GM12878 (cell line): ENCODE measurements around the gene NUP210L. TPM values are rescaled to one million over a fixed set of nuclear protein-coding genes. Genes with fewer than 3 reads are reported as not detected.
A peak's percentile ranks its signal among the peaks of the same experiment; 100 is the strongest.

Experiments
- ATF7 ChIP-seq: fragments of 450-650 bp; IDR thresholded peaks from 2 replicates; pipeline ENCODE4 v1.6.1; 2016; ENCODE audit warnings: low read depth, mild to moderate bottlenecking
- BHLHE40 ChIP-seq, 2 experiments: fragments of 450-650 bp in 1 of 2; IDR thresholded peaks; 2 replicates each; pipeline ENCODE4 v1.6.1; 2011 to 2017; ENCODE audit warnings: low read depth in 2 of 2, borderline replicate concordance in 1 of 2, improper control_type of control experiment in 1 of 2, low read length in 1 of 2, mild to moderate bottlenecking in 1 of 2
- BRCA1 ChIP-seq: IDR thresholded peaks from 2 replicates; pipeline ENCODE4 v1.6.1; 2011; ENCODE audit warnings: low read depth, low read length, improper control_type of control experiment
- EED ChIP-seq: sonication (generic); IDR thresholded peaks from 2 replicates; pipeline ENCODE4 v1.6.1; 2016; ENCODE audit warnings: antibody characterized with exemption, low read depth
- ETV6 ChIP-seq, 2 experiments: fragments of 450-650 bp in 1 of 2; IDR thresholded peaks in 1 of 2; conservative IDR thresholded peaks in 1 of 2; 2 replicates each; pipeline ENCODE4 v1.6.1; 2014; ENCODE audit warnings: antibody characterized with exemption in 1 of 2, borderline replicate concordance in 1 of 2, low read depth in 1 of 2, mild to moderate bottlenecking in 1 of 2, moderate library complexity in 1 of 2
- FOS ChIP-seq: IDR thresholded peaks from 3 replicates; pipeline ENCODE4 v1.6.1; 2011; ENCODE audit warnings: borderline replicate concordance; ENCODE audit not compliant: insufficient read length; ENCODE audit errors: extremely low read depth
- FOXK2 ChIP-seq: fragments of 450-650 bp; IDR thresholded peaks from 2 replicates; pipeline ENCODE4 v1.6.1; 2017; ENCODE audit warnings: mild to moderate bottlenecking, moderate library complexity
- MYC ChIP-seq: IDR thresholded peaks from 2 replicates; pipeline ENCODE4 v1.6.1; 2011; ENCODE audit warnings: mild to moderate bottlenecking, low read length, moderate library complexity, inconsistent platforms; ENCODE audit not compliant: insufficient read depth, insufficient replicate concordance, insufficient read length, severe bottlenecking
- NR2C1 ChIP-seq: fragments of 450-650 bp; IDR thresholded peaks from 2 replicates; pipeline ENCODE4 v1.6.1; 2017; ENCODE audit warnings: antibody characterized with exemption, mild to moderate bottlenecking, moderate library complexity
- NRF1 ChIP-seq: conservative IDR thresholded peaks from 2 replicates; pipeline ENCODE4 v1.6.1; 2011; ENCODE audit warnings: mild to moderate bottlenecking, low read depth, low read length, improper control_type of control experiment
- RCOR1 ChIP-seq: conservative IDR thresholded peaks from 2 replicates; pipeline ENCODE4 v1.6.1; 2012; ENCODE audit warnings: low read depth, low read length, improper control_type of control experiment
- TCF3 ChIP-seq: IDR thresholded peaks from 2 replicates; pipeline ENCODE4 v1.6.1; 2012; ENCODE audit warnings: low read depth, mild to moderate bottlenecking, low read length, borderline replicate concordance; ENCODE audit not compliant: insufficient read depth
- YY1 ChIP-seq: IDR thresholded peaks from 2 replicates; pipeline ENCODE4 v1.6.1; 2011; ENCODE audit warnings: low read depth, mild to moderate bottlenecking, low read length
- ZNF207 ChIP-seq: fragments of 450-650 bp; IDR thresholded peaks from 2 replicates; pipeline ENCODE4 v1.6.1; 2014; ENCODE audit warnings: antibody characterized with exemption, mild to moderate bottlenecking, borderline replicate concordance
- ZNF217 ChIP-seq: fragments of 450-650 bp; IDR thresholded peaks from 2 replicates; pipeline ENCODE4 v1.6.1; 2017; ENCODE audit warnings: antibody characterized with exemption, mild to moderate bottlenecking
- polyA plus RNA-seq, 11 experiments: library from polyadenylated mRNA; depleted of rRNA in 4 of 11; unstranded in 6 of 11; stranded (reverse) in 5 of 11; fragments of >200 nt; fragmentation: Nextera tagmentation in 4 of 11; fragmentation: Illumina TruSeq in 1 of 11; extraction: Ambion mirVana in 4 of 11; extraction: Trizol in 1 of 11; gene quantifications; 1 replicate in 1 of 11; 2 replicates in 10 of 11; pipeline versions ENCODE4 v1.2.1 to v1.2.3, GENCODE V29; 2011 to 2016; ENCODE audit warnings: inconsistent platforms in 2 of 11, missing spikeins in 2 of 11, low read depth in 1 of 11
- total RNA-seq, 4 experiments: library from RNA; depleted of rRNA in 3 of 4; stranded (reverse); fragments of >200 nt in 3 of 4; fragmentation: Illumina TruSeq in 1 of 4; extraction: Trizol in 1 of 4; gene quantifications; 2 replicates each; pipeline versions ENCODE4 v1.2.1 to v1.2.3, GENCODE V29; 2013 to 2021
- TF ChIP-seq, protein P1 (sequence below): fragments of 450-650 bp; conservative IDR thresholded peaks from 2 replicates; pipeline ENCODE4 v1.6.1; 2017; ENCODE audit warnings: mild to moderate bottlenecking, moderate library complexity
- TF ChIP-seq, protein P2 (sequence below): fragments of 450-650 bp; IDR thresholded peaks from 2 replicates; pipeline ENCODE4 v1.6.1; 2016; ENCODE audit warnings: mild to moderate bottlenecking, moderate library complexity, borderline replicate concordance
- TF ChIP-seq, protein P3 (sequence below): fragments of 450-650 bp; IDR thresholded peaks from 2 replicates; pipeline ENCODE4 v1.6.1; 2018; ENCODE audit warnings: borderline replicate concordance, mild to moderate bottlenecking; ENCODE audit not compliant: partially characterized antibody

The NUP210L gene
- total and polyA plus RNA-seq, 10 of the 15 experiments (the other 5 are each of a cell fraction or from before 2014, with no cell fraction given) = 0.04 to 0.08 (median 0.07) TPM; not detected in 7

DNA sequence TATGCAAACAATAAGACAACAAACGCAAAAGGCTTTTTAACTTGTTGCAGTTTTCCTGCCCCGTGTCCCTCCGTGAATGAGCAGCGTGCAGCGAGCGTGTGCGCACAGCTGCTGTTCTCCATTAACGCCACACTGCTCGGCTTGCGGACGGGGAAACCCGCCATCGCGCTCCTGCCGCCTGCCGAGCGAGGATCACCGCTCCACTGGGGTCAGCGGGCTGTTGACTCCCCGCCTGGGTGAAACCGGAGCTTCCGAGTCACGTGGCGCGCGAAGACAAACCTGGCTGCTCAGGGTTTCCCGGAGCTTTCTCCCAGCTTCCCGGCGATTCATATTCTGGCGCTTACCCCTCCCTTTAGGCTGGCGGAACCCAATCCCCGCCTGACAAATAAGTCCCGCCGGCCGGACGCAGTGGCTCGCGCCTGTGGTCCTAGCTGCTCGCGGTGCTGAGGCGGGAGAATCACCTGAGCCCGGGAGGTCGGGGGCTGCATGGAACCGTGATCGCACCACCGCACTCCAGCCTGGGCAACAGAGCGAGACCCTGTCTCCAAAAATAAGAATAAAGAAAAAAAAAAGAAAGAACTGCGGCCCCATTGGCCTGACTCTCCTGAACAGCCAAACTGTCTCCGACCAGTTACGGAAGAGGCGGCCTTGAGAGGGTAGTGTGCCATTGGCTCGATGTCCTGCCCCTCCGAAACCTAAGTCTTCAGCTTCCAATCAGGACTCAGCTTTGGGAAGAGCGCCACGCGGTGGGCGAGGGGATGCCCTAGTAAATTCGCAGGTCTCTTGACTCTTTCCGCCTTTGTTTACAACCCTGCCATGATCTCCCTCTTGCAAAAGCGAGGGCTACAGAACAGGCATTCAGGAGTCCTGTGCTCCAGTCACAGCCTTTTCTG, 187.5 kb downstream of the NUP210L start, which contains the start of gene CREB3L4 (continued):
- peak; percentile 68 for TF ChIP-seq MYC
- peak; percentile 87 for TF ChIP-seq FOXK2
- TF ChIP-seq, protein P1, sequence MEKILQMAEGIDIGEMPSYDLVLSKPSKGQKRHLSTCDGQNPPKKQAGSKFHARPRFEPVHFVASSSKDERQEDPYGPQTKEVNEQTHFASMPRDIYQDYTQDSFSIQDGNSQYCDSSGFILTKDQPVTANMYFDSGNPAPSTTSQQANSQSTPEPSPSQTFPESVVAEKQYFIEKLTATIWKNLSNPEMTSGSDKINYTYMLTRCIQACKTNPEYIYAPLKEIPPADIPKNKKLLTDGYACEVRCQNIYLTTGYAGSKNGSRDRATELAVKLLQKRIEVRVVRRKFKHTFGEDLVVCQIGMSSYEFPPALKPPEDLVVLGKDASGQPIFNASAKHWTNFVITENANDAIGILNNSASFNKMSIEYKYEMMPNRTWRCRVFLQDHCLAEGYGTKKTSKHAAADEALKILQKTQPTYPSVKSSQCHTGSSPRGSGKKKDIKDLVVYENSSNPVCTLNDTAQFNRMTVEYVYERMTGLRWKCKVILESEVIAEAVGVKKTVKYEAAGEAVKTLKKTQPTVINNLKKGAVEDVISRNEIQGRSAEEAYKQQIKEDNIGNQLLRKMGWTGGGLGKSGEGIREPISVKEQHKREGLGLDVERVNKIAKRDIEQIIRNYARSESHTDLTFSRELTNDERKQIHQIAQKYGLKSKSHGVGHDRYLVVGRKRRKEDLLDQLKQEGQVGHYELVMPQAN = peak; percentile 95
- peak; percentile 86 to 90 for TF ChIP-seq BHLHE40 (IDR thresholded peaks at IDR 0.05; ENCODE audit: borderline replicate concordance in 1 of 2, low read depth in 2 of 2, low read length in 1 of 2)
- peak; percentile 64 for TF ChIP-seq ATF7
- TF ChIP-seq ETV6 (conservative IDR thresholded peaks at IDR 0.05 in 1 of 2, IDR thresholded peaks at IDR 0.05 in 1 of 2; ENCODE audit: borderline replicate concordance in 1 of 2, low read depth in 1 of 2) = no peak
- TF ChIP-seq, protein P2, sequence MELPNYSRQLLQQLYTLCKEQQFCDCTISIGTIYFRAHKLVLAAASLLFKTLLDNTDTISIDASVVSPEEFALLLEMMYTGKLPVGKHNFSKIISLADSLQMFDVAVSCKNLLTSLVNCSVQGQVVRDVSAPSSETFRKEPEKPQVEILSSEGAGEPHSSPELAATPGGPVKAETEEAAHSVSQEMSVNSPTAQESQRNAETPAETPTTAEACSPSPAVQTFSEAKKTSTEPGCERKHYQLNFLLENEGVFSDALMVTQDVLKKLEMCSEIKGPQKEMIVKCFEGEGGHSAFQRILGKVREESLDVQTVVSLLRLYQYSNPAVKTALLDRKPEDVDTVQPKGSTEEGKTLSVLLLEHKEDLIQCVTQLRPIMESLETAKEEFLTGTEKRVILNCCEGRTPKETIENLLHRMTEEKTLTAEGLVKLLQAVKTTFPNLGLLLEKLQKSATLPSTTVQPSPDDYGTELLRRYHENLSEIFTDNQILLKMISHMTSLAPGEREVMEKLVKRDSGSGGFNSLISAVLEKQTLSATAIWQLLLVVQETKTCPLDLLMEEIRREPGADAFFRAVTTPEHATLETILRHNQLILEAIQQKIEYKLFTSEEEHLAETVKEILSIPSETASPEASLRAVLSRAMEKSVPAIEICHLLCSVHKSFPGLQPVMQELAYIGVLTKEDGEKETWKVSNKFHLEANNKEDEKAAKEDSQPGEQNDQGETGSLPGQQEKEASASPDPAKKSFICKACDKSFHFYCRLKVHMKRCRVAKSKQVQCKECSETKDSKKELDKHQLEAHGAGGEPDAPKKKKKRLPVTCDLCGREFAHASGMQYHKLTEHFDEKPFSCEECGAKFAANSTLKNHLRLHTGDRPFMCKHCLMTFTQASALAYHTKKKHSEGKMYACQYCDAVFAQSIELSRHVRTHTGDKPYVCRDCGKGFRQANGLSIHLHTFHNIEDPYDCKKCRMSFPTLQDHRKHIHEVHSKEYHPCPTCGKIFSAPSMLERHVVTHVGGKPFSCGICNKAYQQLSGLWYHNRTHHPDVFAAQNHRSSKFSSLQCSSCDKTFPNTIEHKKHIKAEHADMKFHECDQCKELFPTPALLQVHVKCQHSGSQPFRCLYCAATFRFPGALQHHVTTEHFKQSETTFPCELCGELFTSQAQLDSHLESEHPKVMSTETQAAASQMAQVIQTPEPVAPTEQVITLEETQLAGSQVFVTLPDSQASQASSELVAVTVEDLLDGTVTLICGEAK = peak; percentile 73
- TF ChIP-seq FOS = peak; percentile 85
- 0 out of 2 replicates have a peak, but pooled peaks have one; percentile 40 for TF ChIP-seq RCOR1
- 0 out of 2 replicates have a peak, but pooled peaks have one; percentile 7 for TF ChIP-seq NR2C1
- TF ChIP-seq ZNF207 = peak; percentile 70; the same call in 1 of the 2 replicates
- no peak for TF ChIP-seq NRF1
- peak; percentile 93 for TF ChIP-seq YY1
- peak; percentile 80; the same call in 1 of the 2 replicates for TF ChIP-seq TCF3
- TF ChIP-seq EED = peak; percentile 66
- TF ChIP-seq, protein P3, sequence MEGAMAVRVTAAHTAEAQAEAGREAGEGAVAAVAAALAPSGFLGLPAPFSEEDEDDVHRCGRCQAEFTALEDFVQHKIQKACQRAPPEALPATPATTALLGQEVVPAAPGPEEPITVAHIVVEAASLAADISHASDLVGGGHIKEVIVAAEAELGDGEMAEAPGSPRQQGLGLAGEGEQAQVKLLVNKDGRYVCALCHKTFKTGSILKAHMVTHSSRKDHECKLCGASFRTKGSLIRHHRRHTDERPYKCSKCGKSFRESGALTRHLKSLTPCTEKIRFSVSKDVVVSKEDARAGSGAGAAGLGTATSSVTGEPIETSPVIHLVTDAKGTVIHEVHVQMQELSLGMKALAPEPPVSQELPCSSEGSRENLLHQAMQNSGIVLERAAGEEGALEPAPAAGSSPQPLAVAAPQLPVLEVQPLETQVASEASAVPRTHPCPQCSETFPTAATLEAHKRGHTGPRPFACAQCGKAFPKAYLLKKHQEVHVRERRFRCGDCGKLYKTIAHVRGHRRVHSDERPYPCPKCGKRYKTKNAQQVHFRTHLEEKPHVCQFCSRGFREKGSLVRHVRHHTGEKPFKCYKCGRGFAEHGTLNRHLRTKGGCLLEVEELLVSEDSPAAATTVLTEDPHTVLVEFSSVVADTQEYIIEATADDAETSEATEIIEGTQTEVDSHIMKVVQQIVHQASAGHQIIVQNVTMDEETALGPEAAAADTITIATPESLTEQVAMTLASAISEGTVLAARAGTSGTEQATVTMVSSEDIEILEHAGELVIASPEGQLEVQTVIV = peak; percentile 79
- no peak for TF ChIP-seq ZNF217
- 0 out of 2 replicates have a peak, but pooled peaks have one; percentile 22 for TF ChIP-seq BRCA1
